RWPE1 (cell line): ENCODE data around the gene HERC4.
"Not testable (repeated sequence)": the region's sequence is repeated elsewhere in the genome, so short reads cannot be mapped to it uniquely, and the experiment has no call there.

Experiments
- CTCF ChIA-PET: fragments of 350-600 bp; sonication (Branson Sonifier 250); formaldehyde crosslinking; extraction: SDS; loops from one replicate; lab custom pipeline; 2021; lab: Yijun Ruan, JAX
- POLR2A ChIA-PET: fragments of 400-600 bp; formaldehyde crosslinking; extraction: SDS; loops from one replicate; lab custom pipeline; 2020; ENCODE audit warnings: antibody characterized with exemption; ENCODE audit not compliant: low non-redundant PET; lab: Yijun Ruan, JAX
- DNase-seq: peaks from one replicate; pipeline ENCODE4 v3.0.0; 2012; ENCODE audit warnings: low spot score
- H3K27ac ChIP-seq: fragments of 450-650 bp; 2 replicates; pipeline ENCODE4 v1.5.1; 2017
- TF ChIP-seq, protein P1 (sequence below): fragments of 450-650 bp; conservative IDR thresholded peaks from 2 replicates; pipeline ENCODE4 v1.5.1; 2017; ENCODE audit warnings: low read depth, mild to moderate bottlenecking

The HERC4 gene

DNA sequence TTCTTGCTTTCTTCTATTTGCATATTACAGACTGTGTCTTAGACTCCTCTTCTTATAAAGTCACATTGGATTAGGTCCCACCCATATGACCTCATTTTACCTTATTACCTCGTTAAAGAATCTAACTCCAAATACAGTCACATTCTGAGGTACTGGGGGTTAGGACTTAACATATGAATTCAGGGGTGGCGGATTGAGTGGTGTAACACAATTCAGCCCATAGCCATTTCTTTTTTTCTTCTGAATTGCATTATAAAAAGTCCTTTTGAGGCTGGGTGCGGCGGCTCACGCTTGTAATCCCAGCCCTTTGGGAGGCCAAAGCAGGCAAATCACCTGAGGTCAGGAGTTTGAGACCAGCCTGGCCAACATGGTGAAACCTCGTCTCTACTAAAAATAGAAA is 6.8 kb upstream of the HERC4 start:
- no peak for DNase-seq
- ChIA-PET POLR2A (no interaction called here), CTCF (interaction anchor here (0.5 to 0.6 kb wide), 2 partner anchors 102 to 201 kb away, joined by 3 to 4 read pairs; no protein-coding TSS in a partner anchor)
- TF ChIP-seq, protein P1, sequence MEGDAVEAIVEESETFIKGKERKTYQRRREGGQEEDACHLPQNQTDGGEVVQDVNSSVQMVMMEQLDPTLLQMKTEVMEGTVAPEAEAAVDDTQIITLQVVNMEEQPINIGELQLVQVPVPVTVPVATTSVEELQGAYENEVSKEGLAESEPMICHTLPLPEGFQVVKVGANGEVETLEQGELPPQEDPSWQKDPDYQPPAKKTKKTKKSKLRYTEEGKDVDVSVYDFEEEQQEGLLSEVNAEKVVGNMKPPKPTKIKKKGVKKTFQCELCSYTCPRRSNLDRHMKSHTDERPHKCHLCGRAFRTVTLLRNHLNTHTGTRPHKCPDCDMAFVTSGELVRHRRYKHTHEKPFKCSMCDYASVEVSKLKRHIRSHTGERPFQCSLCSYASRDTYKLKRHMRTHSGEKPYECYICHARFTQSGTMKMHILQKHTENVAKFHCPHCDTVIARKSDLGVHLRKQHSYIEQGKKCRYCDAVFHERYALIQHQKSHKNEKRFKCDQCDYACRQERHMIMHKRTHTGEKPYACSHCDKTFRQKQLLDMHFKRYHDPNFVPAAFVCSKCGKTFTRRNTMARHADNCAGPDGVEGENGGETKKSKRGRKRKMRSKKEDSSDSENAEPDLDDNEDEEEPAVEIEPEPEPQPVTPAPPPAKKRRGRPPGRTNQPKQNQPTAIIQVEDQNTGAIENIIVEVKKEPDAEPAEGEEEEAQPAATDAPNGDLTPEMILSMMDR = no peak
- no peak overlapping the region for H3K27ac ChIP-seq

DNA sequence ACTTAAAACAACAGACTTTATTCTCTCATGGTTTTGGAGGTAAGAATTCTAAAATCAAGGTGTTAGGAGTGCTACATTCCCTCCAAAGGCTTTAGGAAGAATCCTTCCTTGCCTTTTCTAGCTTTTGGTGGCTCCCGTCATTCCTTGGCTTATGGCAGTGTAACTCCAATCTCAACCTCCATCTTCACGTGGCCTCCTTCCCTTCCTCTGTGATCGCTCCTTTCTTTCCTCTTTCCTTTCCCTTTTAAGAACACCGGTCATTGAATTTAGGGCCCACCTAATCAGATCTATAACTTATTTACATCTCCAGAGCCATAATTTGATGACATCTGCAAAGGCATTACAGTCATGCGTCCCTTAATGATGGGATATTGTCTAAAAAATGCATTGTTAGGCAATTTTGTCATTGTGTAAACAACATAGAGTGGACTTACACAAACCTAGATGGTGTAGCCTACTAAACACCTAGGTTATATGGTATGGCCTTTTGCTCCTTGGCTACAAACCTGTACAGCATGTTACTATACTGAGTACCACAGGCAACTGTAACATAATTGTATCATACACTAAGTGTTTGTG is 5.9 kb upstream of the HERC4 start:
- CTCF ChIA-PET = no interaction called here
- no peak for DNase-seq
- no peak overlapping the region for H3K27ac ChIP-seq
- POLR2A ChIA-PET = no interaction called here
- TF ChIP-seq, protein P1 = no peak

DNA sequence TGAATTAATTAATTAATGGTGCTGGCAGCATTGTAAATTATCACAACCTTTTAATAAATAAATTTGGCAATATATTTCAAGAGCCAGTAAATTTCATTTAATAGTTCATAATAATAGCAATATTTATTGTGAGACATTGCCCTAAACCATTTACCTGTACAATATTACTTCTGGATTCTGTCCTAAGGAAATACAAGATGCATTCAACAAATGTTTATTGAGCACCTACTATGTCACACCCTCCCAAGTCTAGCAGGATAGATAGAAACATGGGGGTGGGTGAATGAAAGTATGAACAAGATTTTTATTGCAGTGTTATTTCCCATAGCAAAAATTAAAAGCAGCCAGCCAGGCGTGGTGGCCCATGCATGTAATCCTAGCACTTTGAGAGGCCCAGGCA is 4.4 kb upstream of the HERC4 start:
- TF ChIP-seq, protein P1 = no peak
- DNase-seq = no peak
- ChIA-PET POLR2A (no interaction called here), CTCF (no interaction called here)
- no peak overlapping the region for H3K27ac ChIP-seq

DNA sequence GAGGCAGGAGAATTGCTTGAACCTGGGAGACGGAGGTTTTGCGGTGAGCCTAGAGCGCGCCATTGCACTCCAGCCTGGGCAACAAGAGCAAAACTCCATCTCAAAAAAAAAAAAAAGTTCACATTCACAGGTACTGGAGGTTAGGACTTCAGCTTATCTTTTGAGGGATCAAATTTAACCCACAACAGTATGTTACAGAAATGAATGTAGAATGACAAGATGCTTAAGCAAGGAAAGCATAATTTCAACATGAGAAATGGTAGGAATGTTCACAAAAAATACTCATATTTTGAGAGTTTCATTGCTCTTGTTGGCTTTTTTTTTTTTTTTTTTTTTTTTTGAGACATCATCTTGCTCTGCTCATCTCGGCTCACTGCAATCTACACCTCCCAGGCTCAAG is 1.9 kb upstream of the HERC4 start:
- TF ChIP-seq, protein P1 = no peak
- POLR2A ChIA-PET = no interaction called here
- no peak for DNase-seq
- no peak overlapping the region for H3K27ac ChIP-seq
- CTCF ChIA-PET = no interaction called here

DNA sequence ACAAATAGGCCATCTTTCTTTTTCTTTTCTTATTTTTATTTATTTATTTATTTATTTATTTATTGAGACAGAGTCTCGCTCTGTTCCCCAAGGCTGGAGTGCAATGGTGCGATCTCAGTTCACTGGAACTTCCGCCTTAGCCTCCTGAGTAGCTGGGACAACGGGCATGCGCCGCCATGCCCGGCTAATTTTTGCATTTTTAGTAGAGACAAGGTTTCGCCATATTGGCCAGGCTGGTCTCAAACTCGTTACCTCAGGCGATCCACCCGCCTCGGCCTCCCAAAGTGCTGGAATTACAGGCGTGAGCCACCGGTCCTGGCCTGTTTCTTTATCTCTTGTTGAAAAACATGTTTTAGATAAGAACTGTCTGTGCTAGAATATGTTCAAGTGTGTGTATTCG is 998 bp upstream of the HERC4 start:
- H3K27ac ChIP-seq, CTCF ChIA-PET, DNase-seq, POLR2A ChIA-PET: not testable (repeated sequence)

DNA sequence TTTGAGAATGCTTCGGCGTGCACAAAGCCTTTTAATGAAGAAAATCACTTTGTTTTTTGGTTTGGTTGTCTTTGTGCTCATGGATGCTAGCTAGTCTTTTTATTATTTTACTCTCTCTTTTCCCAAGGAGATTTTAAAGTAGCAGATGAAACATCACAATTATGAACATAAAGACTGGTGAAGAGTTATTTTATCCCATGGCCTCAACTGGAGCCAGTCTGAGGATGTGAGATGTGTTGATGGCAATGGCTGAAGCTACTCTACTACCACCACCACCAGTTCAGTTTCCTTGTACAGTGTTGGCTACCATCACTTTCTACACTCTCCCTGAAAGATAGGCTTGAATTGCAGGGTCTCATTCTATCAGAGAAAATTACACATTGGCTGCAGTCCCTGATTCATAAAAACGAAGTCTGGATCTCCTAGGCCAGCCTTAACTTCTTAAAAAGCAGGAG is 494 bp upstream of the HERC4 start:
- CTCF ChIA-PET = interaction anchor here (0.9 kb wide), 1 partner anchor 12 kb away, joined by 3 read pairs; no protein-coding TSS in a partner anchor
- peak overlapping the region; percentile 99 for H3K27ac ChIP-seq
- TF ChIP-seq, protein P1 = no peak
- POLR2A ChIA-PET = interaction anchor here (0.7 kb wide), 1 partner anchor 1129 kb away, joined by 6 read pairs; no protein-coding TSS in a partner anchor
- DNase-seq = no peak
